KMS-11 (cell line): ENCODE results near the gene NSD2.

Experiments
- H2AFZ ChIP-seq: fragments of 200-600 bp; sonication (generic); 2 replicates; pipeline ENCODE4 v1.6.1; 2016; ENCODE audit warnings: antibody characterized with exemption, mixed run types, low read depth
- H3K27ac ChIP-seq: fragments of 200-600 bp; sonication (generic); 2 replicates; pipeline ENCODE4 v1.6.1; 2016; ENCODE audit warnings: mild to moderate bottlenecking, mixed run types
- H3K27me3 ChIP-seq: fragments of 200-600 bp; sonication (generic); 2 replicates; pipeline ENCODE4 v1.6.1; 2017; ENCODE audit warnings: mild to moderate bottlenecking, low read depth, mixed run types, moderate library complexity; ENCODE audit not compliant: insufficient read depth
- H3K36me3 ChIP-seq: fragments of 200-600 bp; sonication (generic); 2 replicates; pipeline ENCODE4 v1.6.1; 2017; ENCODE audit warnings: mild to moderate bottlenecking, mixed run types; ENCODE audit not compliant: insufficient read depth
- H3K4me1 ChIP-seq: fragments of 200-600 bp; sonication (generic); 2 replicates; pipeline ENCODE4 v1.6.1; 2016; ENCODE audit warnings: mild to moderate bottlenecking, low read depth, mixed run types; ENCODE audit not compliant: poor library complexity, severe bottlenecking
- H3K4me2 ChIP-seq: fragments of 200-600 bp; sonication (generic); 2 replicates; pipeline ENCODE4 v1.7.0; 2016; ENCODE audit warnings: mild to moderate bottlenecking, mixed run types
- H3K4me3 ChIP-seq: fragments of 200-600 bp; sonication (generic); IDR thresholded peaks from 2 replicates; pipeline ENCODE4 v1.6.1; 2017; ENCODE audit warnings: low read depth, low read length, mixed read lengths; ENCODE audit not compliant: insufficient read depth
- H3K79me2 ChIP-seq: fragments of 200-600 bp; sonication (generic); 2 replicates; pipeline ENCODE4 v1.6.1; 2016; ENCODE audit warnings: low read depth, mixed run types; ENCODE audit not compliant: insufficient read depth
- H3K9ac ChIP-seq: fragments of 200-600 bp; sonication (generic); 2 replicates; pipeline ENCODE4 v1.6.1; 2016; ENCODE audit warnings: mild to moderate bottlenecking, mixed run types
- H4K20me1 ChIP-seq: fragments of 200-600 bp; sonication (generic); 2 replicates; pipeline ENCODE4 v1.6.1; 2016; ENCODE audit warnings: mild to moderate bottlenecking, mixed run types; ENCODE audit not compliant: insufficient read depth
- CTCF ChIP-seq: fragments of 200-600 bp; sonication (generic); conservative IDR thresholded peaks from 2 replicates; pipeline ENCODE4 v1.6.1; 2017; ENCODE audit warnings: low read depth, mild to moderate bottlenecking, antibody characterized with exemption, low read length, moderate library complexity, mixed read lengths

The NSD2 gene

GRCh38 chr4:1869530-1870327 lies 1.5 kb upstream of the NSD2 start:
- Histone ChIP-seq H3K4me1 (peaks cover 38% of the 10 kb centered on the region), H3K27ac (peak overlapping the region; percentile 75), H3K9ac (peak overlapping the region; percentile 74; the same call in 1 of the 2 replicates), H4K20me1 (peaks cover 20% of the 10 kb centered on the region), H3K79me2 (peaks cover 79% of the 10 kb centered on the region), H3K4me2 (peak overlapping the region; percentile 50; the same call in 1 of the 2 replicates), H2AFZ (peak overlapping the region; percentile 14; the same call in 1 of the 2 replicates), H3K36me3 (no peaks in the 10 kb centered on the region), H3K27me3 (no peaks in the 10 kb centered on the region), H3K4me3 (no peak overlapping the region)
- no peak for TF ChIP-seq CTCF

- Histone ChIP-seq H3K4me1 (peaks cover 43% of the 10 kb centered on the region), H3K4me3 (no peak overlapping the region), H3K9ac (peak overlapping the region; percentile 74), H3K27ac (peak overlapping the region; percentile 75), H2AFZ (peak overlapping the region; percentile 14; the same call in 1 of the 2 replicates), H3K27me3 (no peaks in the 10 kb centered on the region), H3K79me2 (peaks cover 83% of the 10 kb centered on the region), H3K36me3 (no peaks in the 10 kb centered on the region), H4K20me1 (peaks cover 26% of the 10 kb centered on the region), H3K4me2 (peak overlapping the region; percentile 50)
- no peak for TF ChIP-seq CTCF
Measured at GRCh38 chr4:1870328-1870577, 940 bp upstream of the NSD2 start.

GRCh38 chr4:1871471-1872021 lies 353 bp downstream of the NSD2 start:
- Histone ChIP-seq H3K9ac (peak overlapping the region; percentile 46; the same call in 1 of the 2 replicates), H3K4me3 (no peak overlapping the region), H3K27ac (peak overlapping the region; percentile 49; the same call in 1 of the 2 replicates), H3K27me3 (no peaks in the 10 kb centered on the region), H3K4me2 (no peak overlapping the region), H2AFZ (no peak overlapping the region), H3K79me2 (peaks cover 83% of the 10 kb centered on the region), H3K36me3 (no peaks in the 10 kb centered on the region), H4K20me1 (peaks cover 35% of the 10 kb centered on the region), H3K4me1 (peaks cover 56% of the 10 kb centered on the region)
- TF ChIP-seq CTCF, result no peak

DNA sequence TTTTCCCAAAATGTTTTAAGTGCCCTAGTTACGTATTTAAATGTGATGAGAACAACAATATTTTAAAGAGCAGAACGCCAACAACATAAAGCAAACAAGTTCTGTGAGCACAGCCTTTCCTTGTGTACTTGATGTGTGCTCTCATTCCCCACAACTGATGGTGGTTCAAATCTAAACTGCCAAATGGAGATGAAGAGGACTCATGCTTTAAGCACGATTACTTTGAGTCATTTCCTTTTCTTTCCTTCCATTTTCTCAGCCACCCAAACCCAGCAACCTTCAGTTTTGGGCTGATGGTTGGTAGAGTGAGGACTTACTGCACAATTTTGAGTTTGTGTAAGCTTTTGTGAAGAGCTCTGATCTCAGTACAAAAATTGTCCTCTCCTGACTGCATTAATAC lies 1.7 kb downstream of the NSD2 start:
- Histone ChIP-seq H3K4me3 (no peak overlapping the region), H4K20me1 (peaks cover 48% of the 10 kb centered on the region), H3K27me3 (no peaks in the 10 kb centered on the region), H3K36me3 (no peaks in the 10 kb centered on the region), H3K4me1 (peaks cover 67% of the 10 kb centered on the region), H3K4me2 (peak overlapping the region; percentile 59), H3K27ac (peak overlapping the region; percentile 40; the same call in 1 of the 2 replicates), H2AFZ (no peak overlapping the region), H3K79me2 (peaks cover 83% of the 10 kb centered on the region), H3K9ac (peak overlapping the region; percentile 46; the same call in 1 of the 2 replicates)
- TF ChIP-seq CTCF, result no peak
